H1 (cell line): Measurements from ENCODE around the gene TEAD1.

Experiments
- CTCF ChIP-seq, 3 experiments: IDR thresholded peaks; 1 replicate in 2 of 3; 2 replicates in 1 of 3; pipeline versions ENCODE4 v1.5.1 to v1.6.1; 2011; ENCODE audit warnings: low read length in 3 of 3, mild to moderate bottlenecking in 3 of 3, inconsistent platforms in 2 of 3, low read depth in 1 of 3, moderate library complexity in 1 of 3; ENCODE audit not compliant: insufficient read depth in 1 of 3; ENCODE audit errors: control extremely low read depth in 1 of 3
- EZH2 ChIP-seq: fragments of 200-600 bp; sonication (generic); IDR thresholded peaks from 2 replicates; pipeline ENCODE4 v1.7.1; 2012; ENCODE audit warnings: low read depth, mild to moderate bottlenecking, moderate library complexity, low read length, inconsistent platforms; ENCODE audit not compliant: severe bottlenecking
- JUND ChIP-seq: IDR thresholded peaks from 2 replicates; pipeline ENCODE4 v1.6.1; 2011; ENCODE audit warnings: mild to moderate bottlenecking, improper control_type of control experiment, low read length
- MAFK ChIP-seq: IDR thresholded peaks from 2 replicates; pipeline ENCODE4 v1.6.1; 2012; ENCODE audit warnings: low read depth, mild to moderate bottlenecking, improper control_type of control experiment, low read length
- MAX ChIP-seq: IDR thresholded peaks from 2 replicates; pipeline ENCODE4 v1.6.1; 2012; ENCODE audit warnings: inconsistent platforms
- POLR2A ChIP-seq, 2 experiments: IDR thresholded peaks; 1 replicate in 1 of 2; 2 replicates in 1 of 2; pipeline ENCODE4 v1.6.1; 2011; ENCODE audit warnings: low read depth in 2 of 2, low read length in 2 of 2, mild to moderate bottlenecking in 2 of 2; ENCODE audit errors: control extremely low read depth in 1 of 2
- RNF2 ChIP-seq: fragments of 200-900, 300-1000 bp; sonication (generic); IDR thresholded peaks from 2 replicates; pipeline ENCODE4 v1.7.1; 2016; ENCODE audit warnings: borderline replicate concordance, low read depth, mild to moderate bottlenecking, antibody characterized with exemption, low read length; ENCODE audit not compliant: poor library complexity, severe bottlenecking; ENCODE audit errors: missing control alignments
- SAP30 ChIP-seq: fragments of 300-600 bp; sonication (generic); IDR thresholded peaks from 2 replicates; pipeline ENCODE4 v1.7.1; 2012; ENCODE audit warnings: low read length, moderate library complexity, mild to moderate bottlenecking, inconsistent platforms; ENCODE audit not compliant: insufficient read depth, insufficient replicate concordance
- SIN3A ChIP-seq, 2 experiments: IDR thresholded peaks in 1 of 2; conservative IDR thresholded peaks in 1 of 2; 2 replicates each; pipeline ENCODE4 v1.6.1; 2011 to 2012; ENCODE audit warnings: low read length in 2 of 2, improper control_type of control experiment in 1 of 2, low read depth in 1 of 2, mild to moderate bottlenecking in 1 of 2
- SIRT6 ChIP-seq: IDR thresholded peaks from one replicate; pipeline ENCODE4 v1.7.1; 2012; ENCODE audit warnings: low read length, inconsistent platforms
- TBP ChIP-seq: IDR thresholded peaks from 2 replicates; pipeline ENCODE4 v1.6.1; 2011; ENCODE audit warnings: low read depth, low read length, improper control_type of control experiment
- USF2 ChIP-seq: IDR thresholded peaks from 2 replicates; pipeline ENCODE4 v1.6.1; 2011; ENCODE audit warnings: low read length, improper control_type of control experiment

- TF ChIP-seq CTCF (IDR thresholded peaks at IDR 0.05; ENCODE audit: control extremely low read depth in 1 of 3, insufficient read depth in 1 of 3, low read depth in 1 of 3, low read length in 3 of 3) (no peak), RNF2 (no peak), POLR2A (IDR thresholded peaks at IDR 0.05; ENCODE audit: control extremely low read depth in 1 of 2, low read depth in 2 of 2, low read length in 2 of 2) (no peak), SAP30 (no peak), USF2 (no peak), MAFK (no peak), SIRT6 (no peak), JUND (no peak), MAX (no peak), EZH2 (no peak), TBP (no peak), SIN3A (conservative IDR thresholded peaks at IDR 0.05 in 1 of 2, IDR thresholded peaks at IDR 0.05 in 1 of 2; ENCODE audit: low read depth in 1 of 2, low read length in 2 of 2) (no peak)
These were observed 228.7 kb downstream of the TEAD1 start for GRCh38 chr11:12902791-12903486.
